ENCODE results near the gene ZNF678.

DNA sequence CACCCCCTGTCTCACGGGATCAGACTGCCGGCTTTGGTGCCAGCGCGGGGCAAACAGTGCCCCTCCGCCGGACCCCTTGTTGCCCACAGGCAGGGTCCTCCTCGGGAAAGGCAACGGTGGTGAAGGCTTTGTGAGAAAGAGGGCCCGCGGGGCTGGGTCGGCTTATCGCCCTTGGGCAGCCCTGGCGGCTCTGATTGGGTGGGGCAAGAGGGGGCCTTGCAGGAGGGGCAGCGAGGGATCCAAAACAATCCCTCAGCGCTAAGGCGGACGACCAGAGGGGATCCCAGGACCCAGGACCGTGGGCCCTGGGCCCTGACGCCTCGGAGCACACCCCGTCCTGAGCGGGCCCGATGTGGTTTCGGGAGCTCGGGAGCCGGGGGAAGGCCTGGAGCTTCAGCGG is 3.9 kb upstream of the ZNF678 start:
- TF ChIP-seq, protein P1, sequence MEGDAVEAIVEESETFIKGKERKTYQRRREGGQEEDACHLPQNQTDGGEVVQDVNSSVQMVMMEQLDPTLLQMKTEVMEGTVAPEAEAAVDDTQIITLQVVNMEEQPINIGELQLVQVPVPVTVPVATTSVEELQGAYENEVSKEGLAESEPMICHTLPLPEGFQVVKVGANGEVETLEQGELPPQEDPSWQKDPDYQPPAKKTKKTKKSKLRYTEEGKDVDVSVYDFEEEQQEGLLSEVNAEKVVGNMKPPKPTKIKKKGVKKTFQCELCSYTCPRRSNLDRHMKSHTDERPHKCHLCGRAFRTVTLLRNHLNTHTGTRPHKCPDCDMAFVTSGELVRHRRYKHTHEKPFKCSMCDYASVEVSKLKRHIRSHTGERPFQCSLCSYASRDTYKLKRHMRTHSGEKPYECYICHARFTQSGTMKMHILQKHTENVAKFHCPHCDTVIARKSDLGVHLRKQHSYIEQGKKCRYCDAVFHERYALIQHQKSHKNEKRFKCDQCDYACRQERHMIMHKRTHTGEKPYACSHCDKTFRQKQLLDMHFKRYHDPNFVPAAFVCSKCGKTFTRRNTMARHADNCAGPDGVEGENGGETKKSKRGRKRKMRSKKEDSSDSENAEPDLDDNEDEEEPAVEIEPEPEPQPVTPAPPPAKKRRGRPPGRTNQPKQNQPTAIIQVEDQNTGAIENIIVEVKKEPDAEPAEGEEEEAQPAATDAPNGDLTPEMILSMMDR (IDR thresholded peaks at IDR 0.05) = no peak
- TF ChIP-seq EZH2 (IDR thresholded peaks at IDR 0.05; ENCODE audit: borderline replicate concordance, insufficient read depth, low read depth, low read length, poor library complexity, severe bottlenecking) = no peak

Measured in B cell (primary cell).